Activated CD4-positive, alpha-beta T cell treated with anti-CD3 and anti-CD28 coated beads, Interleukin-2, amount 50 U/mL, for 48 hours (primary cell): Measurements from ENCODE around the gene RXRA.
"Not testable (repeated sequence)": the region's sequence is repeated elsewhere in the genome, so short reads cannot be mapped to it uniquely, and the experiment has no call there.

Experiments used
- DNase-seq, 2 experiments: peaks; one replicate each; pipeline ENCODE4 v3.0.0-alpha.2; 2020

RXRA gene

GRCh38 chr9:134294153-134295071 lies 31.8 kb upstream of the RXRA start:
- DNase-seq: no peak

- DNase-seq: no peak
These were observed 31.0 kb upstream of the RXRA start for GRCh38 chr9:134295101-134295745.

DNA sequence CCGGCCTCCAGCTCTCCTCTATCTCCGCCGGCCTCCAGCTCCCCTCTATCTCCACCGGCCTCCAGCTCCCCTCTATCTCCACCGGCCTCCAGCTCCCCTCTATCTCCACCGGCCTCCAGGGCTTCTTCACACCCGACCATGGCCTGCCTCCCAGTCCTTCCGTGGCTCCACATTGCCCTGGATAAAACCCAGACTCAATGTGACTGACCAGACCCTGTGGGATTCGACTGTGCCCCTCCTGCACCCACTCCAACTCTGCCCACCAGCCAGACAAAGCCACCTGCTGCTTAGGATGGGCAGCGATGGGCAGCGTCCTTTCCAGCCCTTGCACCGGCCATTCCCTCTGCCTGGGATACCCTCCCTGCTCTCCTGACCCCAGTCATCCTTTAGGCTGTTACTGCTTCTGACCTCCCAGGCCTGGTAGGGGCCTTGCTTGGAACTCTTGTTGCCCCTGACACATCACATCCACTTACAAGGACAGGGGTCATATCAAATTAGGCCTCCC lies 30.5 kb upstream of the RXRA start:
- no peak for DNase-seq

DNA sequence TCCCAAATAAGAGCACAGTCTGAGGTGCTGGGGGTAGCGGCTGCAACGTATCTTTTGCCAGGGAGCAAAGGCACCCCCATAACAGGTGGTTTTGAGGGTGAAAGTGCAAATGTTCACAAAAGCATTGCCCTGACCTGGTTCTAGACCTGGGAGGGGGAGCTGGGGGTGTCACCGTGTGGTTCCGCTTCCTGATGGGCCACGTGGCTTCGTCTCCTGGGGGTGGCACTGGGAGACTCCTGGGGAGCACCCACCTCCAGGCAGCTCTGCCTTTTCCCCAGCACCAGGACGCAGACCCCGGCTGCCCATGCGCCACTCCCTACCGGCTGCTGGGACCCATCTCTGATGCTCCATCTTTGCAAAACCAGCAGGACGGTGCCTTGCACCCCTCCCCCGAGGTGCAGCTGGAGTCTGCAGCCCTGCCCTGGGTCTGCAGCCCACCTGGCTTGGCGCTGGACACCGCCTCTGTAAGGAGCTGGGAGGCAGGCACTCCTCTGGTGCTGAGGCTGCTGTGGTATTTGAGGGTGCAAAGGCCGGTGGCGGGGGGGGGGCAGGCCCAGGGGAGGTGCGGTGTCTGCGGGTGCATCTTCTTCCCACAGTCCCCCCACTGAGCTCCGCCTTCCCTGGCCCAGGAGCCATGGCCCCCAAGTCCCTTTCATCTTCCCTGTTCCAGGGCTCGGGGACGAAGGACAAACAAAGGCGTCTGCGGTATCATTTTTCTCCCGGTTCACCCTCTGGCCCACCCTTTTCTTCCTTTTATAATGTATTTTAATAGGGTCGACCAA lies 29.8 kb upstream of the RXRA start:
- no peak for DNase-seq

DNA sequence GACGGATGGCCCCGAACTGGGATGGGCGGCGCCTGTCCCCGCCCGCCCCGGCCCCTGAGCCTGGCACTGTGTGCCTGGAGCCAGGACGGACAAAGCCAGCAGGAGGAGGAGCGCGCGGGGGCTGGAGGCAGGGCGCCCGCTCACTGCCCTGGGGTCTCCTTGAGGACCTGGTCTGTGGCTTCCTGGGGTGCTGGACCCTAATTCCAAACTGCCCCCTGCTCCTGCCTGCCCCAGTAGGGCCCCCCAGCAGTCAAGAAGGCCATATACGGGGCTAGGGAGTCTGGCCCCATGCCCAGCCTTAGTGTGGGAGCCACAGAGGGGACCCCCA lies 29.2 kb upstream of the RXRA start:
- DNase-seq: no peak

- no peak for DNase-seq
These were observed 28.7 kb upstream of the RXRA start for GRCh38 chr9:134297576-134297975.

DNA sequence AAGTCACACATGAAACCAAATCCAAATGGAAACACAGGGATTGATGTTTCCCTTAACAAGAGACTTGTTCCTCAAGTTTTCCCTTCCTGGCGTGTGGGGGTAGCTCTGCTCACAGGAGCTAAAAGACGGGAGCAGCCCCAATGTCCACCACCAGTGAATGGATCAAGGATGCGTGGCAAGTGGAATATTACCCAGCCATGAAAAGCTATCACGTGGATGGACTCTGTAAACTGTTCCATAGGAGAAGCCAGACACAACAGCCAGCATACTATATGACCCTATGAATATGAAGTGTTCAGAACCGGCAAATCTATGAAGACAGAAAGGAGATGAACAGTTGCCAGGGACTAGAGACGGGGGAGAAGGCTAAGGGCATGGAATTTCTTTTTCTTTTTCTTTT lies 28.3 kb upstream of the RXRA start:
- no peak for DNase-seq

GRCh38 chr9:134299068-134299467 lies 27.2 kb upstream of the RXRA start:
- no peak for DNase-seq

- DNase-seq: no peak
These were observed 26.4 kb upstream of the RXRA start for GRCh38 chr9:134299883-134300282.

GRCh38 chr9:134301387-134302129 lies 24.7 kb upstream of the RXRA start:
- DNase-seq: peak; percentile 60 to 69

- DNase-seq: no peak
These were observed 24.0 kb upstream of the RXRA start for GRCh38 chr9:134302130-134302817.

GRCh38 chr9:134303601-134304000 lies 22.7 kb upstream of the RXRA start:
- DNase-seq: no peak

GRCh38 chr9:134304261-134304660 lies 22.0 kb upstream of the RXRA start:
- no peak for DNase-seq

DNA sequence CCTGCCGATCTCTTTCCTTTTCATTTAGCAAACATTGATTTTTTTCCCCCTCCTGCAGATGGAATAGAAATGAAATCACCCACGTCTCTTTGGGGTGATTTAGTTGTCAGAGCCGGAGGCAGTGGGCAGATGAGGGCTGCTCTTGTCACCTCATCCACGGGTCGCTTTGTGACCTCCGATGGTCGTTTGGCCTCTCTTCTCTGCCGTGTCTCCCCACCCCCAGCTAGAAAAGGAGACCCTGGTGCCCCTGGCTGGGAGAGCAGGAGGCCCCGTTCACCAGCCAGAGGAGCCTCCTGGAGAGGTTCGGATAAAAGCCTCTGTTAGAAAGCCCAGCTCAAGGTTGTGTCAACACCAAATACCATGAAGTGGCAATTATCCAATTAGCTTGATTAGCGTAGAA lies 21.6 kb upstream of the RXRA start:
- no peak for DNase-seq

GRCh38 chr9:134305533-134305932 lies 20.7 kb upstream of the RXRA start:
- DNase-seq: no peak

DNA sequence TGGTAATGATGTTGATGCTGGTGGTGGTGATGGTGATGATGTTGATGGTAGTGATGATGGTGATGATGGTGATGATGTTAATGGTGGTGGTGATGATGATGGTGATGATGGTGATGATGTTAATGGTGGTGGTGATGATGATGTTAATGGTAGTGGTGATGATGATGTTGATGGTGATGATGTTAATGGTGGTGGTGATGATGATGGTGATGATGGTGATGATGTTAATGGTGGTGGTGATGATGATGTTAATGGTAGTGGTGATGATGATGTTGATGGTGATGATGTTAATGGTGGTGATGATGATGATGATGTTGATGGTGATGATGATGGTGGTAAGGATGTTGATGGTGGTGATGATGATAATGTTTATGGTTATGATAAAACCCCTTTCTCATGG lies 20.2 kb upstream of the RXRA start:
- DNase-seq: not testable (repeated sequence)

DNA sequence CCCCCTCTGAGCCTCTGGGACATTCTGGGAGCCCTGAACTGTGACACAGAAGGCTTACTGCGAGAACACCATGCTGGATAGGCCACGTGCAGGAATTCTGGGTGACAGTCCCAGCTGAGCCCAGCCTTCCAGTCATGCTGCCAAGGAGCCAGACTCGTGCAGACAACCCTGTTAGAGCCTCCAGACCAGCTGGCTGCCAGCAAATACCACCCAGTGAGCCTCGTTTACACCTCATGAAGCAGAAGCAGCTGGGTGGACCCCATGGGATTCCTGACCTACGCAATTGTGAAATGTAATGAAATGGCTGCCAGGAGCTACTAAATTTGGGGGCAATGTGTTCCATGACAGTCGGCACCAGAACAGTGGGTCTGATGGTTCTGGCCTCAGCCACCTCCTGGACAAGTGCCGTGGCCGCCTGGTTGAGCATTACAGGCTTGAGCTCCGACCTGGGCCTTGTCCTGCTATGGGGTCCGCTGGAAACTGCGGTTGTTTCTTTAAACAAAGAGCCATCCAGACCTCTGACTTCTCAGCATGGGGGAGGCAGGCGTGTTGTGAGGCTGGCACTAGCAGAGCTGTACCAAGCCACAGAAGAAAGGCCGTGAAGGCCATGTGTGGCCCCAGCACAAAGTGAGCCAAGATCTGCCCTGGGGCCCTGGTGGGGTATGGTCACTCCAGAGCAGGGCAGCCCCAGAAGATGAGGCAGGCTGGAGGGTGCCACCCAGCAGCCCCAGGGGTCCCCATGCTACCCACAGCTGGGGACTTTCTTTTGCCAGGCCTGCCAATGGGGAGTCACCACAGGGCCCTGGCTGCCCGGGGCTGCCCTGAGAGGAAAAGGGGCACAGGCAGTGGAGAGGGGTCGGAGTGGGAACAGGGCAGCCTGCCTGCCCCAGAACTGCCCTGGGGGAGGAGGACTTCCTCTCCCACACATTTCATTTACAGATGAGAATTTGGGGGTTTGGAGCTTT lies 19.3 kb upstream of the RXRA start:
- no peak for DNase-seq

DNA sequence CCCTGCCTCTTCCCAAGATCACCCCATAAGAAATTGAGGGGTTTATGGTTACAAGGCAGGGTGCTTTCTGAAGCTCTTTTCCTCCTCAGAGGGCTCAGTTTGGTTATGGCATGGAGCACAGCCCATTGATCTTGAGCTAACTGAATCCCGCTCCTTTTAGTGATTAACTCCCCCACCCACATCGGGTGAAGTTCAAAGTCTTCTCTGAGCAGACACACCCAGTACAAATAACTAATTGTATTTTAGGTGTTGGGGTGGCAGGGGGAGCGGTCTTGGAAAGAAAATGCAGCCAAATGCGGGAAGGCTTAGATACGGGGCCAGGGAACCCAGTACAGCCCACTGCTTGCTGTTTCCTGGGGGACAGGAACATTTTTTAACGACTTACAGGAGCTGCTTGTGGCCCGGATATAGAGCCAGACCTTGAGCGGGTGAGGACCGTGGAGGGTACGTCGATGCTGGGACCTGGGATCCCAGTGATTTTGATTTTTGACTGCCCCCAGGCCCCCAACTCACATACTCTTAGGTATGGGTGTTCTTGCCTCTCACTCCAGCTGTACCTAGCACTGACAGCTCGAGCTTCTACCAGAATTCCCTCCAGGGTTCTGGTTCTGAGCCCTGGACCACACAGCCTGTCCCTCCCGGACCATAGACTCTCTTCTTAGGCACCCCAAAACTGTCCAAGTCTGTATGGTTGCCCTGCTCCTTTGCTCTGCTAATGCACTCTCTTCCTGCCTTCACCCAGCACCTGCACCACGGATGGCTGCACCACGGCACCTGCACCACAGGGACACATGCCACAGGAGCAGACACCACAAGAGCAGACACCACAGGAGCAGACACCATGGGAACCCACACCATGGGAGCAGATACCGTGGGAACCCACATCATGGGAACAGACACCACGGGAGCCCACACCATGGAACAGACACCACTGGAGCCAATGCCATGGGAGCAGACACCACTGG lies 18.3 kb upstream of the RXRA start:
- no peak for DNase-seq

GRCh38 chr9:134308639-134309220 lies 17.5 kb upstream of the RXRA start:
- not testable (repeated sequence) for DNase-seq
